NOMO-1 (cell line): ENCODE results near the gene C12orf76.
"Not testable (repeated sequence)": the region's sequence is repeated elsewhere in the genome, so short reads cannot be mapped to it uniquely, and the experiment has no call there.

Experiments used
- DNase-seq, 2 experiments: peaks; one replicate each; lab custom pipeline; 2025; ENCODE audit not compliant: unreplicated experiment in 2 of 2; lab: John Stamatoyannopoulos, UW

C12orf76 gene

GRCh38 chr12:110028323-110028722, 20.0 kb downstream of the C12orf76 start:
- DNase-seq: no peak

GRCh38 chr12:110024051-110024450, 24.3 kb downstream of the C12orf76 start:
- DNase-seq: peak in 1 of 2 experiments; percentile 27

GRCh38 chr12:110023059-110023980, 25.0 kb downstream of the C12orf76 start:
- no peak for DNase-seq

GRCh38 chr12:110020956-110021355, 27.4 kb downstream of the C12orf76 start:
- DNase-seq: no peak

GRCh38 chr12:110015132-110015531, 33.2 kb downstream of the C12orf76 start:
- peak; percentile 54 to 88 for DNase-seq

GRCh38 chr12:110012659-110013058, 35.7 kb downstream of the C12orf76 start:
- peak in 1 of 2 experiments; percentile 26 for DNase-seq

GRCh38 chr12:110012137-110012536, 36.2 kb downstream of the C12orf76 start:
- DNase-seq: peak; percentile 21 to 35

- DNase-seq: peak in 1 of 2 experiments; percentile 36
Observed at GRCh38 chr12:110010853-110011723, 37.2 kb downstream of the C12orf76 start.

- not testable (repeated sequence) for DNase-seq
Observed at GRCh38 chr12:110008681-110009398, 39.5 kb downstream of the C12orf76 start.

GRCh38 chr12:110007881-110008280, 40.4 kb downstream of the C12orf76 start:
- DNase-seq: peak; percentile 35 to 94

GRCh38 chr12:110006115-110006514, 42.2 kb downstream of the C12orf76 start:
- DNase-seq: no peak

- no peak for DNase-seq
Observed at GRCh38 chr12:110005319-110005973, 42.9 kb downstream of the C12orf76 start.

- DNase-seq: no peak
Observed at GRCh38 chr12:110004598-110004997, 43.7 kb downstream of the C12orf76 start.

- DNase-seq: no peak
Observed at GRCh38 chr12:110002676-110003515, 45.4 kb downstream of the C12orf76 start.

- no peak for DNase-seq
Observed at GRCh38 chr12:110001596-110001995, 46.7 kb downstream of the C12orf76 start.

GRCh38 chr12:109999983-110000505, 48.3 kb downstream of the C12orf76 start:
- DNase-seq: peak in 1 of 2 experiments; percentile 22

- no peak for DNase-seq
Observed at GRCh38 chr12:109999649-109999971, 48.7 kb downstream of the C12orf76 start.

- peak; percentile 85 to 90 for DNase-seq
Observed at GRCh38 chr12:109998904-109999648, 49.2 kb downstream of the C12orf76 start, which contains the start of gene ANKRD13A. ANKRD13A (plus strand) TSS chr12:109999430; CDS start chr12:109999689, 259 bp downstream.
